WTC11 (cell line): Measurements from ENCODE around the gene NAGA. TPM values are rescaled to one million over a fixed set of nuclear protein-coding genes. Genes with fewer than 3 reads are reported as not detected.

Experiments used
- ATAC-seq: fragments of 200-7000 bp; cut with Tn5 transposase; 2 replicates; pipeline ENCODE4 v1.10.0; 2021; ENCODE audit warnings: mild to moderate bottlenecking, moderate library complexity
- CTCF ChIA-PET: fragments of 300-600 bp; sonication (Branson Sonifier 250); formaldehyde crosslinking; loops from one replicate; lab custom pipeline; 2021; ENCODE audit warnings: antibody characterized with exemption; lab: Charles Lee
- POLR2A ChIA-PET: fragments of 350-600 bp; sonication (Branson Sonifier 250); formaldehyde crosslinking; loops from one replicate; lab custom pipeline; 2021; ENCODE audit warnings: antibody characterized with exemption; lab: Charles Lee
- DNase-seq: peaks from one replicate; pipeline ENCODE4 v3.0.0; 2021; ENCODE audit warnings: low spot score
- H3K27ac Mint-ChIP-seq: 2 replicates; pipeline ENCODE4 v1.8.0; 2021; ENCODE audit warnings: mixed read lengths
- H3K27me3 Mint-ChIP-seq: 2 replicates; pipeline ENCODE4 v1.8.0; 2021; ENCODE audit warnings: low read depth, mild to moderate bottlenecking, moderate library complexity, mixed read lengths
- H3K36me3 Mint-ChIP-seq: 2 replicates; pipeline ENCODE4 v1.8.0; 2021; ENCODE audit warnings: mixed read lengths
- H3K4me1 Mint-ChIP-seq: 2 replicates; pipeline ENCODE4 v1.8.0; 2022; ENCODE audit warnings: mixed read lengths
- H3K4me3 Mint-ChIP-seq: 2 replicates; pipeline ENCODE4 v1.8.0; 2021; ENCODE audit warnings: mild to moderate bottlenecking, moderate library complexity, mixed read lengths
- H3K9me3 Mint-ChIP-seq: 2 replicates; pipeline ENCODE4 v1.8.0; 2021; ENCODE audit warnings: mixed read lengths
- AFF4 ChIP-seq: sonication (generic); formaldehyde crosslinking; IDR thresholded peaks from 2 replicates; pipeline ENCODE4 v1.8.1; 2023; ENCODE audit warnings: mild to moderate bottlenecking, missing genetic modification reagents, borderline replicate concordance
- ATF3 ChIP-seq: sonication (generic); formaldehyde crosslinking; conservative IDR thresholded peaks from 2 replicates; pipeline ENCODE4 v1.8.1; 2022; ENCODE audit warnings: mild to moderate bottlenecking, missing genetic modification reagents
- CTCF ChIP-seq: fragments of 200-600 bp; IDR thresholded peaks from 2 replicates; pipeline ENCODE4 v1.8.0; 2022; ENCODE audit warnings: antibody characterized with exemption
- EMX1 ChIP-seq: fragments of 250-450 bp; sonication (Bioruptor Pico); IDR thresholded peaks from 2 replicates; pipeline ENCODE4 v1.8.0; 2021; ENCODE audit warnings: mild to moderate bottlenecking
- ESRRA ChIP-seq: sonication (generic); formaldehyde crosslinking; IDR thresholded peaks from 2 replicates; pipeline ENCODE4 v1.8.1; 2022; ENCODE audit warnings: mild to moderate bottlenecking, missing genetic modification reagents, borderline replicate concordance
- FOXJ3 ChIP-seq: sonication (generic); formaldehyde crosslinking; IDR thresholded peaks from 2 replicates; pipeline ENCODE4 v1.9.0; 2021; ENCODE audit warnings: missing genetic modification reagents, mild to moderate bottlenecking, borderline replicate concordance
- FOXP4 ChIP-seq: sonication (generic); formaldehyde crosslinking; IDR thresholded peaks from 2 replicates; pipeline ENCODE4 v1.8.0; 2022; ENCODE audit warnings: mild to moderate bottlenecking, missing genetic modification reagents
- GABPB1 ChIP-seq: sonication (generic); formaldehyde crosslinking; IDR thresholded peaks from 2 replicates; pipeline ENCODE4 v1.8.1; 2023; ENCODE audit warnings: mild to moderate bottlenecking, missing genetic modification reagents
- GTF2I ChIP-seq: fragments of 250-450 bp; sonication (Bioruptor Pico); conservative IDR thresholded peaks from 2 replicates; pipeline ENCODE4 v1.4.0; 2021; ENCODE audit warnings: mild to moderate bottlenecking
- HMGXB4 ChIP-seq: sonication (generic); formaldehyde crosslinking; IDR thresholded peaks from 2 replicates; pipeline ENCODE4 v1.8.1; 2023; ENCODE audit warnings: mild to moderate bottlenecking, moderate library complexity, missing genetic modification reagents
- MYBL2 ChIP-seq: sonication (generic); formaldehyde crosslinking; IDR thresholded peaks from 2 replicates; pipeline ENCODE4 v1.8.1; 2023; ENCODE audit warnings: mild to moderate bottlenecking, moderate library complexity, missing genetic modification reagents
- USF2 ChIP-seq: sonication (generic); formaldehyde crosslinking; IDR thresholded peaks from 2 replicates; pipeline ENCODE4 v1.8.1; 2023; ENCODE audit warnings: mild to moderate bottlenecking, missing genetic modification reagents, moderate library complexity
- ZBTB43 ChIP-seq: sonication (generic); formaldehyde crosslinking; IDR thresholded peaks from 2 replicates; pipeline ENCODE4 v1.8.1; 2023; ENCODE audit warnings: mild to moderate bottlenecking, missing genetic modification reagents
- ZNF317 ChIP-seq: sonication (generic); formaldehyde crosslinking; IDR thresholded peaks from 2 replicates; pipeline ENCODE4 v1.8.1; 2023; ENCODE audit warnings: low read depth, mild to moderate bottlenecking, moderate library complexity, missing genetic modification reagents, borderline replicate concordance
- ZNF671 ChIP-seq: fragments of 250-450 bp; sonication (Bioruptor Pico); IDR thresholded peaks from 2 replicates; pipeline ENCODE4 v1.8.0; 2021; ENCODE audit warnings: mild to moderate bottlenecking
- total RNA-seq: library from RNA; stranded (reverse); gene quantifications from 3 replicates; pipeline ENCODE4 v1.2.3, GENCODE V29; 2021

Gene NAGA
- total RNA-seq, 1 experiment from 2014 or later: 19.4 TPM

- H3K9me3 Mint-ChIP-seq: peaks cover 28% of the 10 kb centered on the region
- peak; percentile 69; the same call in 1 of the 2 replicates for TF ChIP-seq GTF2I (CRISPR knock-in tag)
- no peak for TF ChIP-seq ZNF671 (CRISPR knock-in tag)
- TF ChIP-seq FOXP4 (CRISPR knock-in tag): no peak
- 0 out of 2 replicates have a peak, but pooled peaks have one; percentile 35 for TF ChIP-seq USF2 (CRISPR knock-in tag)
- H3K36me3 Mint-ChIP-seq: peaks cover 37% of the 10 kb centered on the region
- peak overlapping the region; percentile 97 for H3K4me3 Mint-ChIP-seq
- DNase-seq (no peak), ATAC-seq (no peak)
- H3K27ac Mint-ChIP-seq: peak overlapping the region; percentile 36; the same call in 1 of the 2 replicates
- ChIA-PET POLR2A (interaction anchor here (0.7 to 2.3 kb wide), 7 partner anchors 9 to 258 kb away, joined by 3 to 16 read pairs (median 5); partner anchors contain the start of genes SMDT1 and SREBF2), CTCF (interaction anchor here (0.7 to 4.9 kb wide), 37 partner anchors 9 to 777 kb away, joined by 3 to 87 read pairs (median 6); partner anchors contain the start of genes CCDC134, CENPM, NAGA and SEPTIN3)
- peaks cover 12% of the 10 kb centered on the region; the same call in 1 of the 2 replicates for H3K4me1 Mint-ChIP-seq
- H3K27me3 Mint-ChIP-seq: peaks cover 2% of the 10 kb centered on the region; the same call in 1 of the 2 replicates
Measured at GRCh38 chr22:42091455-42091782, 20.8 kb upstream of the NAGA start.

GRCh38 chr22:42090596-42091454 lies 20.2 kb upstream of the NAGA start, which contains the start of gene NDUFA6:
TSS of gene NDUFA6 (minus strand) at chr22:42090772. CDS start at chr22:42090744, 28 bp downstream.
- ATAC-seq (peak; percentile 97), DNase-seq (peak; percentile 98)
- Mint-ChIP-seq H3K27me3 (peaks cover under 1% of the 10 kb centered on the region; the same call in 1 of the 2 replicates), H3K4me3 (peak within 1 kb of the TSS; percentile 97), H3K36me3 (peaks cover 38% of the 10 kb centered on the region), H3K27ac (peak within 1 kb of the TSS; percentile 99), H3K4me1 (peaks cover 12% of the 10 kb centered on the region; the same call in 1 of the 2 replicates), H3K9me3 (peaks cover 22% of the 10 kb centered on the region)
- CTCF ChIA-PET: interaction anchor here (0.5 to 4.9 kb wide), 44 partner anchors 8 to 896 kb away, joined by 3 to 87 read pairs (median 5); partner anchors contain the start of genes CCDC134, CENPM, NAGA and SEPTIN3
- POLR2A ChIA-PET: interaction anchor here (0.5 to 2.3 kb wide), 12 partner anchors 9 to 290 kb away, joined by 3 to 16 read pairs (median 6); partner anchors contain the start of genes CCDC134, CENPM, NAGA and SEPTIN3
- TF ChIP-seq ESRRA: no peak
- TF ChIP-seq MYBL2 (CRISPR knock-in tag): peak; percentile 94
- TF ChIP-seq FOXP4 (CRISPR knock-in tag): no peak
- no peak for TF ChIP-seq FOXJ3
- peak; percentile 94; the same call in 1 of the 2 replicates for TF ChIP-seq ZBTB43 (CRISPR knock-in tag)
- TF ChIP-seq ATF3: no peak
- no peak for TF ChIP-seq ZNF317
- no peak for TF ChIP-seq EMX1 (CRISPR knock-in tag)
- peak; percentile 58; the same call in 1 of the 2 replicates for TF ChIP-seq CTCF
- 0 out of 2 replicates have a peak, but pooled peaks have one; percentile 41 for TF ChIP-seq AFF4 (CRISPR knock-in tag)
- peak; percentile 20; the same call in 1 of the 2 replicates for TF ChIP-seq GABPB1
- TF ChIP-seq HMGXB4 (CRISPR knock-in tag): peak; percentile 99
